Osteocyte (in vitro differentiated cells): Measurements from ENCODE around the gene UBE2I. TPM values are rescaled to one million over a fixed set of nuclear protein-coding genes. Genes with fewer than 3 reads are reported as not detected.

Source experiments
- DNase-seq: peaks from one replicate; pipeline ENCODE4 v3.0.0; 2021; ENCODE audit warnings: mixed read lengths; ENCODE audit not compliant: unreplicated experiment; ENCODE audit errors: extremely low spot score
- H3K27ac Mint-ChIP-seq: one replicate; pipeline ENCODE4 v1.8.0; 2021; ENCODE audit warnings: mild to moderate bottlenecking, mixed read lengths; ENCODE audit not compliant: unreplicated experiment
- H3K27me3 Mint-ChIP-seq: one replicate; pipeline ENCODE4 v1.8.0; 2021; ENCODE audit warnings: mixed read lengths; ENCODE audit not compliant: unreplicated experiment
- H3K36me3 Mint-ChIP-seq: one replicate; pipeline ENCODE4 v1.8.0; 2021; ENCODE audit warnings: mixed read lengths; ENCODE audit not compliant: unreplicated experiment
- H3K4me1 Mint-ChIP-seq: one replicate; pipeline ENCODE4 v1.8.0; 2021; ENCODE audit warnings: mixed read lengths; ENCODE audit not compliant: unreplicated experiment
- H3K4me3 Mint-ChIP-seq: one replicate; pipeline ENCODE4 v1.8.0; 2021; ENCODE audit warnings: mild to moderate bottlenecking, moderate library complexity, mixed read lengths; ENCODE audit not compliant: unreplicated experiment
- H3K9me3 Mint-ChIP-seq: one replicate; pipeline ENCODE4 v1.8.0; 2021; ENCODE audit warnings: mixed read lengths; ENCODE audit not compliant: unreplicated experiment
- total RNA-seq: library from RNA; stranded (reverse); gene quantifications from 2 replicates; pipeline ENCODE4 v1.2.1, GENCODE V29; 2021
- TF ChIP-seq, protein P1 (sequence below): fragments of 200-600 bp; sonication (generic); IDR thresholded peaks from 2 replicates; pipeline ENCODE4 v1.5.0; 2021; ENCODE audit warnings: antibody characterized with exemption, mild to moderate bottlenecking, moderate library complexity

UBE2I gene
- total RNA-seq, 1 donor from 2014 or later: 131 TPM

DNA sequence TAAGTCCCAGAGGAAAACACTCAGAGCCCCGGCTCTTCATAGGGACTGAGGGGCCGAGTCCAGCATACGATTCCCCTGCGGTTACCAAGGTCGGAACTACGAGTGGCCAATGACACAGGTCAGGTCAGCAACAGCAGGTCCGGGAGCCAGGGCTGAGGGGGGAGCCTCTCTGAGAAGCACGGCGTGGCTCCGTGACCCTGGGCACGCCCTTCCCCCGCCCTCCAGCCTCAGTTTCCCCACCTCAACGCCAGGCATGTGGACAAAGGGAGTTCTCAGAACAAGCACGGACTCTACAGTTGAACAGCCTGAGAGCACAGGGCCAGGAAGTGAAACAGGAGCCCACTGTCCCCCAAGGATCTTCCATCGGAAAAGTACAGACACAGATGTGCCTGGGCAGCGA, 27.9 kb upstream of the UBE2I start:
- H3K9me3 Mint-ChIP-seq: no peaks in the 10 kb centered on the region
- no peak overlapping the region for H3K27ac Mint-ChIP-seq
- TF ChIP-seq, protein P1, sequence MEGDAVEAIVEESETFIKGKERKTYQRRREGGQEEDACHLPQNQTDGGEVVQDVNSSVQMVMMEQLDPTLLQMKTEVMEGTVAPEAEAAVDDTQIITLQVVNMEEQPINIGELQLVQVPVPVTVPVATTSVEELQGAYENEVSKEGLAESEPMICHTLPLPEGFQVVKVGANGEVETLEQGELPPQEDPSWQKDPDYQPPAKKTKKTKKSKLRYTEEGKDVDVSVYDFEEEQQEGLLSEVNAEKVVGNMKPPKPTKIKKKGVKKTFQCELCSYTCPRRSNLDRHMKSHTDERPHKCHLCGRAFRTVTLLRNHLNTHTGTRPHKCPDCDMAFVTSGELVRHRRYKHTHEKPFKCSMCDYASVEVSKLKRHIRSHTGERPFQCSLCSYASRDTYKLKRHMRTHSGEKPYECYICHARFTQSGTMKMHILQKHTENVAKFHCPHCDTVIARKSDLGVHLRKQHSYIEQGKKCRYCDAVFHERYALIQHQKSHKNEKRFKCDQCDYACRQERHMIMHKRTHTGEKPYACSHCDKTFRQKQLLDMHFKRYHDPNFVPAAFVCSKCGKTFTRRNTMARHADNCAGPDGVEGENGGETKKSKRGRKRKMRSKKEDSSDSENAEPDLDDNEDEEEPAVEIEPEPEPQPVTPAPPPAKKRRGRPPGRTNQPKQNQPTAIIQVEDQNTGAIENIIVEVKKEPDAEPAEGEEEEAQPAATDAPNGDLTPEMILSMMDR: no peak
- H3K36me3 Mint-ChIP-seq: no peaks in the 10 kb centered on the region
- H3K27me3 Mint-ChIP-seq: peaks cover 8% of the 10 kb centered on the region
- no peak for DNase-seq
- no peak overlapping the region for H3K4me3 Mint-ChIP-seq
- H3K4me1 Mint-ChIP-seq: peaks cover 14% of the 10 kb centered on the region

DNA sequence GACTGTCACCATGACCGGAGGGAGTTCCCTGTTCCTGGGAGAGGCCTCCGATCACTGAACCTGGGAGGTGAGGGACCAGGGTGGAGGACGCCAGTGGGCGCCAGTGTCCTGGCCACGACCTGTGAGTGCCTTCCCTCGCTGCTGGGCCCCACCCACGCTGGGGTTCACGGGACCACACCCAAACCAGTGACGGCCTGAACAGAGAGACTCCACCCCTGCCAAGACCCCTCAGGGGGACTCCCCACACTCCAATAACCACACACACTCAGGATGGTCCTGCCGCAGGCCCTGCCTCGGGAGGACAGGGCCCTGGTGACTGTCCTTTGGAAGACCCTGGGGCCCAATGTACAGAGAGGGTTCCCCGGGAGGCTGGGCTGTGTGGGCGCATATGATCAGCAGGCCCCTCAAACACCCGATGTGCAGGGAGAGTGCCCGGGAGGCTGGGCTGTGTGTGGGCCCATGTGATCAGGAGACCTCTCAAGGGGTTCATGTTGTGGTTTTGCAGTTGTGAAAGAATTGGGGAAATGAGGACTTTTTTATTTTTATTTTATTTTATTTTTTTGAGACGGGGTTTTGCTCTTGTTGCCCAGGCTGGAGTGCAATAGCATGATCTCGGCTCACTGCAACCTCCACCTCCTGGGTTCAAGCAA, 27.0 kb upstream of the UBE2I start:
- no peaks in the 10 kb centered on the region for H3K9me3 Mint-ChIP-seq
- H3K27me3 Mint-ChIP-seq: peaks cover 8% of the 10 kb centered on the region
- peaks cover 14% of the 10 kb centered on the region for H3K4me1 Mint-ChIP-seq
- H3K27ac Mint-ChIP-seq: no peak overlapping the region
- peak; percentile 82 for DNase-seq
- no peak overlapping the region for H3K4me3 Mint-ChIP-seq
- TF ChIP-seq, protein P1: no peak
- no peaks in the 10 kb centered on the region for H3K36me3 Mint-ChIP-seq

DNA sequence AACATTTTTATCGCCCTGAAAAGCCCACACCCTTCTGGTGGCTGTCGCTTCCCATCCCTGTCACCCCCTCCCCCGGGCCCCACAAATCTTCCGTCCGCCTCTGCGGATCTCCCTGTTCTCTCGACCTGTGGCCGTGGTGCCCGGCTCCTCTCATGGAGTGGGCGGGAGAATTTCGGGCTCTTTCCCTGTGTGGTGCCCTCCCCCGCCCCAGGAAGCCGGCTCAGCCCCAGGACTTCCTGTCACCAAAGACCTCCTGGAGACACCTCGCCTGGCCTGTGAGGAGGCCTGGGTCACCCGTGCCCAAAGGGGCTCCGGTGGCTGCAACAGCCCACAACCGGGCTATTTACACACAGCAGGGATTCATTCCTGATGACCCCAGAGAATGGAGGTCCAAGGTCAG, 26.1 kb upstream of the UBE2I start:
- no peaks in the 10 kb centered on the region for H3K36me3 Mint-ChIP-seq
- no peak overlapping the region for H3K4me3 Mint-ChIP-seq
- H3K27me3 Mint-ChIP-seq: peaks cover 15% of the 10 kb centered on the region
- no peaks in the 10 kb centered on the region for H3K9me3 Mint-ChIP-seq
- no peak for DNase-seq
- H3K4me1 Mint-ChIP-seq: peaks cover 11% of the 10 kb centered on the region
- H3K27ac Mint-ChIP-seq: no peak overlapping the region
- TF ChIP-seq, protein P1: no peak

DNA sequence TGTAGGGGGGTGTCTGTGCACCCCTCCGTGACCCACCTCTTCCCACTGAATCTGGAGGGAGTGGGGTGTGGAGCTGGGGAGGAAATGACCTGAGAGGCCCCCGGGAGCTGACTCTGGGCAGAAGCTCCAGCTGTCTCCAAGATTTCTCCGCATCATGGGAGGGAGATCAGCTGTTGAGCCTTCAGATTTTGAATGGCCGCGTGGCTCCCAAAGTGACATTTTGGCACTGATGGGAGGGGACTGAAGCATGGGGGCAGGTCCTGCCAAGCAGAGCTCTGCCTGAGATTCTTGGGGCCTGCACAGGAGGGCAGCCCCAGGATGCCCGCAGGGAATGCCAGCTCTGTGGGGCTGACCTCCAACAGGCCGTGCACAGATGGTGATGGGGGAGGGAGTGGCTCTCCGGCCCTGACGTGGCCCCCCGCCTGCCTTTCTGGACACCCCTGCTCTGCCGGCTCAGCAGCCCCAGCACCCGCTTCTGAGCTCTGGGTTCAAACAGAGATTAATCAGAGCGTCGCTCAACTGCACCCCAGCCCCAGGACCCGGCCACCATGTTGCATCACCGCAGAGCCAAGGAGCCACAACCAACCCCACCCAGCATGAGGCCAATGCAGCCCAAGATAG, 25.3 kb upstream of the UBE2I start:
- Mint-ChIP-seq H3K4me1 (peaks cover 4% of the 10 kb centered on the region), H3K27me3 (peaks cover 15% of the 10 kb centered on the region), H3K4me3 (no peak overlapping the region)

More for the DNA sequence above, 25.3 kb upstream of the UBE2I start:
- H3K27ac Mint-ChIP-seq: no peak overlapping the region
- DNase-seq: no peak
- H3K9me3 Mint-ChIP-seq: no peaks in the 10 kb centered on the region
- no peaks in the 10 kb centered on the region for H3K36me3 Mint-ChIP-seq
- TF ChIP-seq, protein P1: no peak
